MCF 10A (cell line): ENCODE measurements around the gene GIMAP7. TPM values are rescaled to one million over a fixed set of nuclear protein-coding genes. Genes with fewer than 3 reads are reported as not detected.

Experiments
- BruUV-seq: library from RNA; stranded (reverse); fragments of 400-500 nt; replicated peaks from 2 replicates; lab custom pipeline; 2021; lab: Mats Ljungman, UMichigan
- CTCF ChIA-PET: fragments of 300-600 bp; sonication (Branson Sonifier 250); formaldehyde crosslinking; extraction: SDS; loops from one replicate; lab custom pipeline; 2021; ENCODE audit warnings: antibody characterized with exemption, inconsistent platforms; lab: Yijun Ruan, JAX
- POLR2A ChIA-PET: fragments of 300-600, 350-650 bp; sonication (Branson Sonifier 250); formaldehyde crosslinking; extraction: SDS; loops from one replicate; lab custom pipeline; 2020; ENCODE audit warnings: antibody characterized with exemption, inconsistent platforms; lab: Yijun Ruan, JAX
- DNase-seq: peaks from one replicate; pipeline ENCODE4 v3.0.0-alpha.2; 2018; ENCODE audit not compliant: unreplicated experiment
- H3K27ac Mint-ChIP-seq: one replicate; pipeline ENCODE4 v1.8.0; 2022; ENCODE audit warnings: mild to moderate bottlenecking, low read depth, mixed read lengths; ENCODE audit not compliant: unreplicated experiment
- H3K27me3 Mint-ChIP-seq: one replicate; pipeline ENCODE4 v1.8.0; 2022; ENCODE audit warnings: mixed read lengths; ENCODE audit not compliant: insufficient read depth, unreplicated experiment
- H3K36me3 Mint-ChIP-seq: one replicate; pipeline ENCODE4 v1.8.0; 2022; ENCODE audit warnings: mild to moderate bottlenecking, moderate library complexity, mixed read lengths; ENCODE audit not compliant: insufficient read depth, unreplicated experiment
- H3K4me1 Mint-ChIP-seq: one replicate; pipeline ENCODE4 v1.8.0; 2022; ENCODE audit warnings: mixed read lengths; ENCODE audit not compliant: insufficient read depth, unreplicated experiment
- H3K4me3 Mint-ChIP-seq: one replicate; pipeline ENCODE4 v1.8.0; 2022; ENCODE audit warnings: mild to moderate bottlenecking, moderate library complexity, mixed read lengths; ENCODE audit not compliant: unreplicated experiment
- H3K9me3 Mint-ChIP-seq: one replicate; pipeline ENCODE4 v1.8.0; 2022; ENCODE audit warnings: mixed read lengths; ENCODE audit not compliant: unreplicated experiment
- intact Hi-C: fragments of 100-400 bp; cut with micrococcal nuclease; formaldehyde crosslinking; loops from 2 replicates; pipeline ENCODE4 v1.14.1; 2022
- total RNA-seq: library from RNA; stranded (reverse); gene quantifications from 2 replicates; pipeline ENCODE4 v1.2.3, GENCODE V29; 2022
- TF ChIP-seq, protein P1 (sequence below): fragments of 200-600 bp; IDR thresholded peaks from one replicate; pipeline ENCODE4 v1.8.0; 2022; ENCODE audit warnings: antibody characterized with exemption, mild to moderate bottlenecking; ENCODE audit not compliant: unreplicated experiment

The GIMAP7 gene
- total RNA-seq, 1 experiment from 2014 or later = not detected

DNA sequence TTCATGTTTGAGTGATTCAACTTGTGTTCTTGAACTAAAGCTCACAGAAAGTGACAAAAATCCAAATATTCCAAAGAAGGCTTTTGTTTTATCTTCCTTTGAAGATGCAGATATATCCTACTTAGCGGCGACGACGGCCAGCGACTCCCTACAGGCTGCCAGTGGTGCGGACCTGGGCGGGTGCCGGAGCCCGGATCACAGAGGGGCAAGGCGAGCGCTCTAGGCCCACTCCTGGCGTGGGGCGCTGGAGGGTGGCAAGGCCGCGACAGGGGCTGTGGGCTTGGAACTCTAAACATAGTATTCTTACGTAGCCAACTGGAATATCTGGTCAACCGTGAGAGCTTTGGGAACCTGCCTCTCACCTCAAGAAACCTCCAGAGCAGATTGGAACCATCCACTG lies 914 bp upstream of the GIMAP7 start:
- CTCF ChIA-PET = interaction anchor here (0.6 kb wide), 1 partner anchor 27 kb away, joined by 3 read pairs; no protein-coding TSS in a partner anchor
- intact Hi-C loops = no loop called here

DNA sequence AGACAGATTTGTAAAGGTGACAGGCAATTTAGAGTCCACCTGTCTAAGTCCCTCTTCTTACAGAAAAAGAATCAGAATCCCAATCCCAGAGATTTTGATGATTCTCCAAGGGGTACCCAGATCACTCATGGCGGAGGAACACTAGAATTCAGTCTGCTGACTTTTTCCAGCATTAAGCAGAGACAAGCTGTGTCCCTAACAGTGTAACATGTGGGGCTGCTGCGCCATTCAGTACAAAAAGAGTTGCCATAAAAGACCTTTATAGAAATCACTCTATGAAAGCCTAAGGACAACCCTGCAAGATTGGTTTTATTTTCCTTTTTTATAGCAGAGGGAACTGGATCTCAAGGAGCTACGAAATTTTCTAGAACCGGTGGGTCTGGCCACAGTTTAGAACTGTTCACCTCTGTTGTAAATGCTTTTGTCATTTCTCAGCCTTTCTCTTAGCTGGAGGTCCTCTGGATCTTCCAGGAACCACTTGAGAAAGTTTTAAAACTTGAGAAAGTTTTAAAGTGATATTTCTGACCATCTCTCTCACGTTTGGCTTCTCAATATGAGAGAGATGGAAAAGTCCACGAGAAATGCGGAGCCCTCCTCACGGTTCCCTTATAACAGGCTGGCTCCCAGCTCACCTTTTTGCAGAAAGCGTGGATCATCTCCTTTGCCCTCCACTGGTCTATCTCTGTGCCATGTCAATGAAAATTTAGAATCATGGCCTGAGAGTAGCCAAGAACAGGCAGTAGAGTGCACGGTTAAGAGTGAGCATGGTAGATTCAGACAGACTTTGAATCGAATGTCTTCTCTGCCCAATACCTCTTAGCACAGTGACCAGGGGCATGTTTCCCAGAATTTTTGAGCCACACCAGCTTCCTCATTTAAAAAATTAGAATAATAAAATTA lies 826 bp downstream of the GIMAP7 start:
- no peak for DNase-seq
- H3K27me3 Mint-ChIP-seq = peaks cover 35% of the 10 kb centered on the region
- TF ChIP-seq, protein P1, sequence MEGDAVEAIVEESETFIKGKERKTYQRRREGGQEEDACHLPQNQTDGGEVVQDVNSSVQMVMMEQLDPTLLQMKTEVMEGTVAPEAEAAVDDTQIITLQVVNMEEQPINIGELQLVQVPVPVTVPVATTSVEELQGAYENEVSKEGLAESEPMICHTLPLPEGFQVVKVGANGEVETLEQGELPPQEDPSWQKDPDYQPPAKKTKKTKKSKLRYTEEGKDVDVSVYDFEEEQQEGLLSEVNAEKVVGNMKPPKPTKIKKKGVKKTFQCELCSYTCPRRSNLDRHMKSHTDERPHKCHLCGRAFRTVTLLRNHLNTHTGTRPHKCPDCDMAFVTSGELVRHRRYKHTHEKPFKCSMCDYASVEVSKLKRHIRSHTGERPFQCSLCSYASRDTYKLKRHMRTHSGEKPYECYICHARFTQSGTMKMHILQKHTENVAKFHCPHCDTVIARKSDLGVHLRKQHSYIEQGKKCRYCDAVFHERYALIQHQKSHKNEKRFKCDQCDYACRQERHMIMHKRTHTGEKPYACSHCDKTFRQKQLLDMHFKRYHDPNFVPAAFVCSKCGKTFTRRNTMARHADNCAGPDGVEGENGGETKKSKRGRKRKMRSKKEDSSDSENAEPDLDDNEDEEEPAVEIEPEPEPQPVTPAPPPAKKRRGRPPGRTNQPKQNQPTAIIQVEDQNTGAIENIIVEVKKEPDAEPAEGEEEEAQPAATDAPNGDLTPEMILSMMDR = no peak
- H3K9me3 Mint-ChIP-seq = no peaks in the 10 kb centered on the region
- no TSS peak for BruUV-seq
- no peaks in the 10 kb centered on the region for H3K36me3 Mint-ChIP-seq
- H3K27ac Mint-ChIP-seq = no peak overlapping the region
- ChIA-PET CTCF (no interaction called here), POLR2A (no interaction called here)
- H3K4me1 Mint-ChIP-seq = no peaks in the 10 kb centered on the region
- no peak overlapping the region for H3K4me3 Mint-ChIP-seq
- intact Hi-C loops = no loop called here

More for the DNA sequence above, 914 bp upstream of the GIMAP7 start:
- Mint-ChIP-seq H3K9me3 (no peaks in the 10 kb centered on the region), H3K36me3 (no peaks in the 10 kb centered on the region), H3K27ac (no peak overlapping the region), H3K27me3 (peaks cover 24% of the 10 kb centered on the region), H3K4me1 (no peaks in the 10 kb centered on the region), H3K4me3 (no peak overlapping the region)
- TF ChIP-seq, protein P1 = no peak
- POLR2A ChIA-PET = no interaction called here
- DNase-seq = no peak
- BruUV-seq = no TSS peak

DNA sequence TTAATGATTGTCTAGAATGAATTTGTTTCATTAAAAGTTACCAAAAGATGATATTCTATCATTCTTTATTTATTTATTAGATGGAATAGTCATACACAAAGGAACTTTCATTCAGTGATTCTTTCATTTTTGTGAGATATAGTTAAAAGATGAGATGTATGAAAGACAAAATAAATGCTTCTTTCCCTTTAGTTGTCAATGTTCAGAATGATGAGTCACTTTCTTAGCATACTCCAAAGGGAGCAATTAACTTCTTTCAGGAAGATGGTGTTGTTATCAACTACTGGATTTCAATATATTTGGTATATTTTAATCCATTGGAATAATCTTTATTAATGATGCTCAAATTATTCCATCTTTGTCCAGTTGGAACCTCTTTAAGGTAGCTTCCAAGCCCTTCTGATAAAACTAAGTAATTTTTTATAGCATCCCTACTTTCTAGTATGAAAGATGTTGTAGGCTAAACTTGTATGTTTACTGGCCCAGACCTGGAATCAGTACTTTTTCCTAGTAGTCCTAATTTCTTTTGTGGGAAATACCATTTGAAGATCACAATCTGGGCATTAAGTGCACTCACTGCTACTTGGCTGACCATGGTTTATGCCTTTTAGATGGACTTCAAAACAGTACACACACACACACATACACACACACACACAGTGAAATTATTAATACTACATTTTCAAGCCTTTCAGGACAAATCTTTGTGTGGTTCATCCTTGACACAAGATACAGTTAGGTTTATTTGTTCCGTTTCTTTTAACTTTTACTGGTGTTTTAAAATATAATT lies 2.5 kb downstream of the GIMAP7 start:
- no TSS peak for BruUV-seq
- Mint-ChIP-seq H3K4me1 (no peaks in the 10 kb centered on the region), H3K27ac (no peak overlapping the region), H3K4me3 (no peak overlapping the region), H3K9me3 (no peaks in the 10 kb centered on the region), H3K27me3 (peaks cover 48% of the 10 kb centered on the region), H3K36me3 (no peaks in the 10 kb centered on the region)
- no peak for DNase-seq
- POLR2A ChIA-PET = no interaction called here
- TF ChIP-seq, protein P1 = no peak
- CTCF ChIA-PET = no interaction called here
- intact Hi-C loops = no loop called here

DNA sequence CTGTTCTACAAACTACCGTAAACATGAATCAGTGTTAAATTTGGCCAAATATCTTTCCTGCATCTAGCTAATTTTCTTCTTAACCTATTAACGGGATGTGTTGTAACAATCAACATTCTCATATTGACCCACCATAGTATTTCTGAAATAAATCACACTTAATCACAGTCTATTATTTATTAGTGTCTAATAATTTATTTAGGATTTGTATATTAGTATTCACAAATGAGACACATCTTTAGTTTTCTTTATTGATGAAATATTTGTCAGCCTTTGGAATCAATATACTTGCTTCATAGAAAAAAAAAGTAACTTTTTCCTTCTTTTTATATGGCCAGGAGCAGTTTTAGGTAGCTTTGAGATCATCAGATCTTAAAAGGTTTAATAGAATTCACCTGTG lies 4.6 kb downstream of the GIMAP7 start:
- no peaks in the 10 kb centered on the region for H3K36me3 Mint-ChIP-seq
- TF ChIP-seq, protein P1 = no peak
- H3K27ac Mint-ChIP-seq = no peak overlapping the region
- ChIA-PET CTCF (no interaction called here), POLR2A (no interaction called here)
- DNase-seq = no peak
- BruUV-seq = no TSS peak
- no peaks in the 10 kb centered on the region for H3K4me1 Mint-ChIP-seq
- intact Hi-C loops = no loop called here
- H3K27me3 Mint-ChIP-seq = peaks cover 50% of the 10 kb centered on the region
- no peaks in the 10 kb centered on the region for H3K9me3 Mint-ChIP-seq
- no peak overlapping the region for H3K4me3 Mint-ChIP-seq
